ENCODE results near the gene ETF1.

The ETF1 gene

DNA sequence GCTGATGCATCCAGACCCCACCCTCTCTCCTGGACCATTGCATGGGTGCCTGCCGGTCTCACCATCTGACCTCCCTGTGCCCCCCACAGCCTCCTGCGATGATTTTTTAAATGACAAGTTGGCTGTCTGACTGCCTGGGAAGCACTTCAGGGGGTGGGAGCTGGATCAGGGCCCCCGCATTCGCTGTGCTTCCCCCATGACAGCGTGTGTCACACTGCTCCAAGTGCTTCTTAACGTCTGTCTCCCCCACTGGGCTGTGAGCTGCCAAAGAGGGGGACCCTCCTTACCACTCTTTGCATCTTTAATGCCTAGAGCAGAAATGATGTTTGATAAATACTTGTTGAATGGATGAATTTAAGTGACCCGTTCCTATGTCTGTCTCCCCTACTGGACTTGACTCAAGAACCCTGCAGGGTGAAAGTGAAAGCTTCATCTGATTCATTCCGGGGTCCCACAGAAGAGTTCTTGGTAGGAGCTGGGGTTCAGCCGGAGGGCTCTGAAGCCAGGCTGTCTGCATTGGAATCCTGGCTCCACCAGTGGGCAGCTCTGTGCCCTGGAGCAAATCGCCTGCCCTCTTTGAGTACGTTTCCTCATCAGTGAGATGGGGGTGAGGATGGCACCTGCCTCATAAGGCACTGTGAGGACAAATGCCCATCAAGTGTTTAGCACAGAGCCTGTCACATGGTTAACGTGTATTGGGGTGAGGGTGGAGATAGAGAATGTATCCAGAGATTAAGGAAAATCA, 85.3 kb downstream of the ETF1 start:
- no peak for DNase-seq (ENCODE audit: low read depth)
- TF ChIP-seq, protein P1, sequence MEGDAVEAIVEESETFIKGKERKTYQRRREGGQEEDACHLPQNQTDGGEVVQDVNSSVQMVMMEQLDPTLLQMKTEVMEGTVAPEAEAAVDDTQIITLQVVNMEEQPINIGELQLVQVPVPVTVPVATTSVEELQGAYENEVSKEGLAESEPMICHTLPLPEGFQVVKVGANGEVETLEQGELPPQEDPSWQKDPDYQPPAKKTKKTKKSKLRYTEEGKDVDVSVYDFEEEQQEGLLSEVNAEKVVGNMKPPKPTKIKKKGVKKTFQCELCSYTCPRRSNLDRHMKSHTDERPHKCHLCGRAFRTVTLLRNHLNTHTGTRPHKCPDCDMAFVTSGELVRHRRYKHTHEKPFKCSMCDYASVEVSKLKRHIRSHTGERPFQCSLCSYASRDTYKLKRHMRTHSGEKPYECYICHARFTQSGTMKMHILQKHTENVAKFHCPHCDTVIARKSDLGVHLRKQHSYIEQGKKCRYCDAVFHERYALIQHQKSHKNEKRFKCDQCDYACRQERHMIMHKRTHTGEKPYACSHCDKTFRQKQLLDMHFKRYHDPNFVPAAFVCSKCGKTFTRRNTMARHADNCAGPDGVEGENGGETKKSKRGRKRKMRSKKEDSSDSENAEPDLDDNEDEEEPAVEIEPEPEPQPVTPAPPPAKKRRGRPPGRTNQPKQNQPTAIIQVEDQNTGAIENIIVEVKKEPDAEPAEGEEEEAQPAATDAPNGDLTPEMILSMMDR (conservative IDR thresholded peaks at IDR 0.05; ENCODE audit: low read depth, low read length), result peak; percentile 13

More for the DNA sequence above, 85.3 kb downstream of the ETF1 start:
- no peak overlapping the region for H3K4me3 ChIP-seq (ENCODE audit: low read depth, low read length)
